K562 (cell line): ENCODE results near the gene TECPR2. TPM values are rescaled to one million over a fixed set of nuclear protein-coding genes. Genes with fewer than 3 reads are reported as not detected.

ENCODE experiments used
- ATAC-seq: fragments of 200-7000 bp; cut with Tn5 transposase; 3 replicates; pipeline ENCODE4 v1.9.1; 2020; ENCODE audit warnings: moderate library complexity
- BruUV-seq: library from RNA; stranded (reverse); fragments of 400-500 nt; replicated peaks from 2 replicates; lab custom pipeline; 2021; lab: Mats Ljungman, UMichigan
- CTCF ChIA-PET: fragments of 300-600 bp; formaldehyde crosslinking; extraction: SDS; loops from one replicate; lab custom pipeline; 2021; ENCODE audit warnings: low intra/inter-chr PET ratio; lab: Yijun Ruan, JAX
- POLR2A ChIA-PET: fragments of 300-600, 350-650 bp; sonication (Branson Sonifier 250); formaldehyde crosslinking; extraction: SDS; loops from one replicate; lab custom pipeline; 2021; ENCODE audit warnings: antibody characterized with exemption, inconsistent platforms; lab: Yijun Ruan, JAX
- DNase-seq, 4 experiments: peaks; one replicate each; pipeline versions ENCODE4 v3.0.0 to v3.0.0-alpha.2; 2011 to 2018; ENCODE audit warnings: low spot score in 3 of 4, mixed read lengths in 3 of 4; ENCODE audit errors: extremely low read depth in 1 of 4
- FAIRE-seq: peaks from 2 replicates; lab custom pipeline; 2011; peaks lifted over from hg19 to GRCh38; lab: Jason Lieb, UNC
- H2AFZ ChIP-seq: 2 replicates; pipeline ENCODE4 v1.6.0; 2011; ENCODE audit warnings: low read depth, low read length, control low read depth, inconsistent platforms
- H3K27ac ChIP-seq: fragments of 200-600 bp; 3 replicates; pipeline ENCODE4 v1.8.0; 2011; ENCODE audit warnings: low read depth, mild to moderate bottlenecking, control low read depth, inconsistent platforms, low read length, moderate library complexity, mixed read lengths; ENCODE audit errors: extremely low read depth
- H3K27me3 ChIP-seq, 2 experiments: fragments of 300-600 bp in 1 of 2; 2 replicates in 1 of 2; 3 replicates in 1 of 2; pipeline versions ENCODE4 v1.6.0 to v1.8.0; 2011; ENCODE audit warnings: inconsistent platforms in 2 of 2, low read length in 2 of 2, mild to moderate bottlenecking in 1 of 2, mixed read lengths in 1 of 2, moderate library complexity in 1 of 2; ENCODE audit not compliant: control insufficient read depth in 2 of 2, insufficient read depth in 2 of 2
- H3K36me3 ChIP-seq: fragments of 300-600 bp; 3 replicates; pipeline ENCODE4 v1.8.0; 2011; ENCODE audit warnings: mild to moderate bottlenecking, low read length, inconsistent platforms; ENCODE audit not compliant: control insufficient read depth, insufficient read depth
- H3K4me1 ChIP-seq, 2 experiments: fragments of 200-600 bp in 1 of 2; replicated peaks in 1 of 2; 2 replicates in 1 of 2; 3 replicates in 1 of 2; pipeline versions ENCODE4 v1.5.1 to v1.8.0; 2011; ENCODE audit warnings: inconsistent platforms in 2 of 2, low read length in 2 of 2, mild to moderate bottlenecking in 1 of 2, mixed read lengths in 1 of 2, moderate library complexity in 1 of 2; ENCODE audit not compliant: control insufficient read depth in 2 of 2, insufficient read depth in 2 of 2
- H3K4me2 ChIP-seq: 2 replicates; pipeline ENCODE4 v1.6.1; 2011; ENCODE audit warnings: low read length, control low read depth, inconsistent platforms, mixed read lengths; ENCODE audit not compliant: insufficient read depth
- H3K4me3 ChIP-seq: fragments of 200-600 bp; sonication (generic), shearing (Covaris generic); 2 replicates; pipeline ENCODE4 v1.5.1; 2016; ENCODE audit warnings: control low read depth, inconsistent platforms
- H3K79me2 ChIP-seq: fragments of 200-600 bp; 3 replicates; pipeline ENCODE4 v1.8.0; 2011; ENCODE audit warnings: low read length, inconsistent platforms; ENCODE audit not compliant: control insufficient read depth, insufficient read depth
- H3K9ac ChIP-seq, 2 experiments: 2 replicates each; pipeline versions ENCODE4 v1.6.0 to v1.6.1; 2011; ENCODE audit warnings: low read depth in 2 of 2, low read length in 2 of 2, control low read depth in 1 of 2, inconsistent platforms in 1 of 2, mild to moderate bottlenecking in 1 of 2, mixed read lengths in 1 of 2; ENCODE audit not compliant: insufficient read depth in 1 of 2
- H3K9me1 ChIP-seq: one replicate; pipeline ENCODE4 v1.6.0; 2011; ENCODE audit warnings: inconsistent platforms, mild to moderate bottlenecking, low read length, moderate library complexity; ENCODE audit not compliant: control insufficient read depth, insufficient read depth
- H3K9me3 ChIP-seq: replicated peaks from 2 replicates; pipeline ENCODE4 v1.5.1; 2011; ENCODE audit warnings: low read depth, low read length, inconsistent platforms; ENCODE audit not compliant: control insufficient read depth, insufficient read depth
- H4K20me1 ChIP-seq: replicated peaks from 2 replicates; pipeline ENCODE4 v1.6.1; 2011; ENCODE audit warnings: low read length, inconsistent platforms, mixed read lengths; ENCODE audit not compliant: control insufficient read depth, insufficient read depth
- ETS2 ChIP-seq: IDR thresholded peaks from 2 replicates; pipeline ENCODE4 v1.6.1; 2016; ENCODE audit warnings: borderline replicate concordance, missing genetic modification characterization, mild to moderate bottlenecking, moderate library complexity, missing compliant biosample characterization; ENCODE audit not compliant: poor library complexity, severe bottlenecking
- JUND ChIP-seq, 2 experiments: IDR thresholded peaks; 2 replicates in 1 of 2; 3 replicates in 1 of 2; pipeline ENCODE4 v1.6.1; 2011; ENCODE audit warnings: borderline replicate concordance in 2 of 2, low read depth in 2 of 2, low read length in 2 of 2, improper control_type of control experiment in 1 of 2, missing biosample characterization in 1 of 2, missing genetic modification characterization in 1 of 2, missing genetic modification reagents in 1 of 2
- L3MBTL2 ChIP-seq: fragments of 450-650 bp; IDR thresholded peaks from 2 replicates; pipeline ENCODE4 v1.6.1; 2016; ENCODE audit warnings: mild to moderate bottlenecking, moderate library complexity
- NBN ChIP-seq: fragments of 450-650 bp; IDR thresholded peaks from 2 replicates; pipeline ENCODE4 v1.6.1; 2016; ENCODE audit warnings: low read depth, mild to moderate bottlenecking
- PCBP1 ChIP-seq: fragments of 200-400 bp; formaldehyde crosslinking; IDR thresholded peaks from 2 replicates; pipeline ENCODE4 v1.6.1; 2018; ENCODE audit warnings: mild to moderate bottlenecking, low read depth, low read length; ENCODE audit not compliant: poor library complexity, severe bottlenecking
- SOX6 ChIP-seq: fragments of 450-650 bp; IDR thresholded peaks from 2 replicates; pipeline ENCODE4 v1.6.1; 2014; ENCODE audit warnings: mild to moderate bottlenecking
- ZBTB34 ChIP-seq: fragments of 250-450 bp; sonication (Bioruptor Pico); IDR thresholded peaks from 2 replicates; pipeline ENCODE4 v1.8.0; 2021; ENCODE audit warnings: mild to moderate bottlenecking, moderate library complexity
- WGBS: fragments of 100-300 bp; shearing (Covaris generic); methylation state at CpG from one replicate; pipeline ENCODE4 v1.1.6; 2016; ENCODE audit warnings: low coverage, mixed read lengths; ENCODE audit not compliant: insufficient coverage; ENCODE audit errors: missing lambda C conversion rate; 5-methylcytosine and 5-hydroxymethylcytosine counted together
- in situ Hi-C: fragments of 300-500 bp; cut with MboI; formaldehyde crosslinking; loops from 4 replicates; pipeline ENCODE4 v1.15.0; 2018; ENCODE audit warnings: inconsistent platforms, mixed read lengths
- intact Hi-C: fragments of 100-400 bp; cut with micrococcal nuclease; formaldehyde crosslinking; loops from 2 replicates; pipeline ENCODE4 v1.14.2; 2022
- polyA plus RNA-seq, 8 experiments: library from polyadenylated mRNA; depleted of rRNA in 4 of 8; stranded (reverse) in 5 of 8; unstranded in 3 of 8; fragments of >200 nt; fragmentation: Nextera tagmentation in 2 of 8; fragmentation: Illumina TruSeq in 1 of 8; extraction: Ambion mirVana in 2 of 8; extraction: Trizol in 1 of 8; gene quantifications; 2 replicates each; pipeline versions ENCODE4 v1.2.1 to v1.2.3, GENCODE V29; 2011 to 2014; ENCODE audit warnings: inconsistent platforms in 1 of 8, missing spikeins in 1 of 8
- total RNA-seq, 7 experiments: library from RNA; depleted of rRNA in 6 of 7; stranded (reverse); fragments of >200 nt in 6 of 7; fragmentation: Illumina TruSeq in 2 of 7; extraction: Trizol in 2 of 7; gene quantifications; 2 replicates each; pipeline versions ENCODE4 v1.2.1 to v1.2.3, GENCODE V29; 2011 to 2021; ENCODE audit warnings: low replicate concordance in 1 of 7
- TF ChIP-seq, protein P1 (sequence below): IDR thresholded peaks from 3 replicates; pipeline ENCODE4 v1.6.1; 2011; ENCODE audit warnings: borderline replicate concordance, mild to moderate bottlenecking, moderate library complexity; ENCODE audit not compliant: insufficient read length; ENCODE audit errors: extremely low read depth

TECPR2 gene
- total and polyA plus RNA-seq, 9 of the 15 experiments (the other 6 are each of a cell fraction or from before 2014, with no cell fraction given): 0.04 to 3.0 (median 0.83) TPM

- no peak for TF ChIP-seq ZBTB34 (CRISPR knock-in tag)
Measured at GRCh38 chr14:102389246-102389645, 26.5 kb downstream of the TECPR2 start (continued).

- no peak for ATAC-seq
- H3K4me2 ChIP-seq: no peak overlapping the region
- 22% methylated on average over 2 of the region's 2 CpGs for WGBS
- ChIA-PET POLR2A (interaction anchor here (0.6 kb wide), 3 partner anchors 28 to 618 kb away, joined by 3 to 4 read pairs (median 4); no protein-coding TSS in a partner anchor), CTCF (interaction anchor here (0.6 kb wide), 1 partner anchor 121 kb away, joined by 5 read pairs; no protein-coding TSS in a partner anchor)
- no peak overlapping the region for H3K27ac ChIP-seq
- no peak for DNase-seq
- no peaks in the 10 kb centered on the region for H3K9me1 ChIP-seq
- no peak overlapping the region for H3K4me3 ChIP-seq
- no peaks in the 10 kb centered on the region; the same call in 2 of the 3 replicates for H3K79me2 ChIP-seq
- BruUV-seq: no TSS peak
- no peaks in the 10 kb centered on the region for H3K27me3 ChIP-seq
- peaks cover 0 to 4% of the 10 kb centered on the region in 2 experiments; a peak in 1 of 5 replicates for H3K4me1 ChIP-seq
- in situ Hi-C loops (no loop called here), intact Hi-C loops (no loop called here)
- H2AFZ ChIP-seq: no peak overlapping the region
- no peak for FAIRE-seq
- H3K9me3 ChIP-seq: no peaks in the 10 kb centered on the region
- H3K36me3 ChIP-seq: no peaks in the 10 kb centered on the region
- TF ChIP-seq JUND (IDR thresholded peaks at IDR 0.05; ENCODE audit: borderline replicate concordance, low read depth, low read length) (peak; percentile 44; the same call in 1 of the 2 replicates), JUND (tag; IDR thresholded peaks at IDR 0.05; ENCODE audit: borderline replicate concordance, low read depth, low read length) (no peak), PCBP1 (no peak), NBN (no peak), ETS2 (no peak), SOX6 (no peak), L3MBTL2 (no peak)
- TF ChIP-seq, protein P1, sequence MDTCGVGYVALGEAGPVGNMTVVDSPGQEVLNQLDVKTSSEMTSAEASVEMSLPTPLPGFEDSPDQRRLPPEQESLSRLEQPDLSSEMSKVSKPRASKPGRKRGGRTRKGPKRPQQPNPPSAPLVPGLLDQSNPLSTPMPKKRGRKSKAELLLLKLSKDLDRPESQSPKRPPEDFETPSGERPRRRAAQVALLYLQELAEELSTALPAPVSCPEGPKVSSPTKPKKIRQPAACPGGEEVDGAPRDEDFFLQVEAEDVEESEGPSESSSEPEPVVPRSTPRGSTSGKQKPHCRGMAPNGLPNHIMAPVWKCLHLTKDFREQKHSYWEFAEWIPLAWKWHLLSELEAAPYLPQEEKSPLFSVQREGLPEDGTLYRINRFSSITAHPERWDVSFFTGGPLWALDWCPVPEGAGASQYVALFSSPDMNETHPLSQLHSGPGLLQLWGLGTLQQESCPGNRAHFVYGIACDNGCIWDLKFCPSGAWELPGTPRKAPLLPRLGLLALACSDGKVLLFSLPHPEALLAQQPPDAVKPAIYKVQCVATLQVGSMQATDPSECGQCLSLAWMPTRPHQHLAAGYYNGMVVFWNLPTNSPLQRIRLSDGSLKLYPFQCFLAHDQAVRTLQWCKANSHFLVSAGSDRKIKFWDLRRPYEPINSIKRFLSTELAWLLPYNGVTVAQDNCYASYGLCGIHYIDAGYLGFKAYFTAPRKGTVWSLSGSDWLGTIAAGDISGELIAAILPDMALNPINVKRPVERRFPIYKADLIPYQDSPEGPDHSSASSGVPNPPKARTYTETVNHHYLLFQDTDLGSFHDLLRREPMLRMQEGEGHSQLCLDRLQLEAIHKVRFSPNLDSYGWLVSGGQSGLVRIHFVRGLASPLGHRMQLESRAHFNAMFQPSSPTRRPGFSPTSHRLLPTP: no peak
- H4K20me1 ChIP-seq: no peaks in the 10 kb centered on the region
- no peak overlapping the region for H3K9ac ChIP-seq
Measured at GRCh38 chr14:102390064-102390855, 27.5 kb downstream of the TECPR2 start.
